D341Med (cell line): ENCODE data around the gene CLEC17A.
"Not testable (repeated sequence)": the region's sequence is repeated elsewhere in the genome, so short reads cannot be mapped to it uniquely, and the experiment has no call there.

Source experiments
- DNase-seq: peaks from one replicate; pipeline ENCODE4 v3.0.0; 2012; ENCODE audit warnings: low spot score

CLEC17A gene

DNA sequence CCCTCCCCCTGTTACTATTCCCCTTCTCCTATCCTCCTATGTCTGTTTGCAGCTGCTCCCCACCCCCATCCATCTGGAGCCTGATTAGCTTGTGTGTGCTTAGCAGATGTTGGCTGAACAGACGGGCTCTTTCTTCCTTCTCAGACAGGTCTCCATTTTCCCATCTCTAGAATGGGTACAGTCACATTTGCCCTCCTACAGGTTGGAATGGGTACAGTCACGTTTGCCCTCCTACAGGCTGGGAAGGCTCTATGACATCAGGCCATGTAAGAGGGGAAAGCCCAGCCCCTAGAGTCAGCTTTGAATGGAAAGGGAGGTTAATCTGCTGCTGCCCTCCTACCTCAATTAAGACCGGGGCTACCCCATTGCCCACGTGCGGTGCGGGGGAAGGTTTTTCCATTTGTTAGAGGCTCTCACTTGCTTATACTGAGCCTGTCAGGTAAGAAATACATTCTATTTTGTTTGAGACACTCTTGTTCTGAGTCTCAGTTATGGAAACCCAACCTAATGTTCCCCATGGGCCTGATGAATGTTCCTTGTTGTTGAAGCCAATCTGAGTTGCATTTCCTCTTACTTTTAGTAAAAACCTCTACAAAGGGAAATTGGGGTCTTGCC is 2.2 kb upstream of the CLEC17A start:
- DNase-seq: no peak

DNA sequence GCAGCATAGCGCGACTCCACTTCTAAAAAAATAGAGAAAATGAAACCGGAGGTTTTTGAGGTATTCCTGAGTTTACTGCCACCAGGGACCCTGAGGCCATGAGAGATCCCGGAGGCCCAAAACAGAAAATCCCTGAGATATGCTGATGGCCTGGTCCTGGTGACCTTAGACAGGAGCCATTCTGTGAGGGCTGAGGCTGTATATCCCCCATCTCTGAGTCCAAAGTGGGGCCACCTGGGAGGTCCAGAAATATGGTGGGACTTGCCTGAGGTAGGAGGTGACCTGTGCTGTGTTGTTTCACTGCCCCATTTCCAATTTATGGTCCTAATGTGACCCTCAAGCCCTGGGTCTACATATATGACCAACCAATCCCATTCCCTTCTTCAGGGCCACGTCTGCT is 1.5 kb downstream of the CLEC17A start:
- DNase-seq: not testable (repeated sequence)

DNA sequence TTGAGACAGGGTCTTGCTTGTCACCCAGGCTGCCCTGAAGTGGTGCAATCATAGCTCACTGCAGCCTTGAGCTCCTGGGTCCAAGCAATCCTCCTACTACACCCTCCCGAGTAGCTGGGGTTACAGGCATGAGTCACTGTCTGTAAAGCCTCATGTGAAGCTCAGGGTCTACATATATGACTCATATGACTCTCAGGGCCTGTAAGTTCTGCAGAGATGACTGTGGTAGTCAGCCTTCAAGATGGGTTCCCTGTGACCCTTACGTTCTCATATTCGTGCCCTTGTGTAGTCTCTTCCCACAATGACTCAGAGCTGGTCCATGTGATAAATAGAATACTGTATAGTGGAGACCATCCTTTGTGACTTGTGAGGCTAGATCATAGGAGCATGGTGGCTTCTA is 2.3 kb downstream of the CLEC17A start:
- DNase-seq: not testable (repeated sequence)

DNA sequence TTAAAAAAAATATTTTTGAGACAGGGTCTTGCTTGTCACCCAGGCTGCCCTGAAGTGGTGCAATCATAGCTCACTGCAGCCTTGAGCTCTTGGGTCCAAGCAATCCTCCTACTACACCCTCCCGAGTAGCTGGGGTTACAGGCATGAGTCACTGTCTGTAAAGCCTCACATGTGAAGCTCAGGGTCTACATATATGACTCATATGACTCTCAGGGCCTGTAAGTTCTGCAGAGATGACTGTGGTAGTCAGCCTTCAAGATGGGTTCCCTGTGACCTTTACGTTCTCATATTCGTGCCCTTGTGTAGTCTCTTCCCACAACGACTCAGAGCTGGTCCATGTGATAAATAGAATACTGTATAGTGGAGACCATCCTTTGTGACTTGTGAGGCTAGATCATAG is 6.5 kb downstream of the CLEC17A start:
- not testable (repeated sequence) for DNase-seq

DNA sequence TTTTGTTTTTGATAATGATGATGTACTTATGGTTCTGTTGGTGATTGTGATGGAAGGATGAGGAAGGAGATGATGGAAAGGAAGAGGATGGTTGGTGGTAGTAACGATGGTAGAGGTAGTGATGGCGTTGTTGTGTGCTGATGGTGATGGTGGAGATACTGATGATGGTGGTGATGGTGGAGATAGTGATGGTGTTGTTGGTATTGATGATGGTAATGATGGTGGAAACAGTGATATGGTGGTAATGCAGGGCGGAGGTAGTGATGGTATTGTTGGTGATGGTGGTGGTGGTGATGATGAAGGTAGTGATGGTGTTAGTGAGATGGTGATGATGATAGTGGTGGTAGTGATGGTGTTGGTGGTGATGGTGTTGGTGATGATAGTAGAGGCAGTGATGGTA is 12.7 kb downstream of the CLEC17A start:
- no peak for DNase-seq

DNA sequence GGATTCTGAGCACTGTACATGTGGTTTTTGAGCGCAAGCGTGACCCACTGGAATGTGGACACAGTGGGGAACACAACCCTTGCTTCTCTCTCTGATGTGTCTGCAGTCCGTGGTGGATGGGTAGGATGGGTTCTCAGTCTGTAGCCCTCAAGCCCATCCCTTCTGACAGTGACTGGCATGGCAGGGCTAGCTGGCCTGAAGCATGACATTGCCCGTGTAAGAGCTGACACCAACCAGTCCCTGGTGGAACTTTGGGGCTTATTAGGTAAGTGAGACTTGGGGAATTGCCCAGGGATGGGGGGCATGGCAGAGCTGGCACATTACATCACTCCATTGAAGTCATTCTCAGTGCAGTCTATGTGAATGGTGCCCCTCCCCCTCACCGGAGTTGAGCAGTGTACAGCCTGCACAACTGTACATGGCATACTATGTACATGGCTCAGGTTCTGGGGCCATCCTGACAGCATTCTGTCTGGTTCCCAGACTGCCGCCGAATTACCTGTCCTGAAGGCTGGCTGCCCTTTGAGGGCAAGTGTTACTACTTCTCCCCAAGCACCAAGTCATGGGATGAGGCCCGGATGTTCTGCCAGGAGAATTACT is 16.8 kb downstream of the CLEC17A start:
- no peak for DNase-seq

DNA sequence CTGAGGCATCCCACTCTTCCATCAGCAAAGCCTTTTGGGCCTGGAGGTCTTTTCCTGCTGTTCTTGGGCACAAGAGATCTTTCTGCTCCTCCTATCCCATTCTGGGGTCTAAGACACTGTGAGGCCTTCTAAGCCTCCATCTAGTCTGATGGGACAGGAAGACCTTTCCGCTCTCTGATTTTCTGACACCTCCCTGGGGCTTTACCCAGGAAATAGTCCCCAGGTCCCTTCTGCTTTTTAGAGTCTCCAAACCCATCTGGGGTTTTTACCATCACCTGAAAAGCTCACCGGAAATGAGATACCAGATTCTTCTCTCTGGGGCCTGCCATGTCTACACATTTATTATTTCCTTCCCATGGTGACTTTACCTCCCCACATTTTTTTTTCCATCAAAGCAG is 21.1 kb downstream of the CLEC17A start:
- no peak for DNase-seq

DNA sequence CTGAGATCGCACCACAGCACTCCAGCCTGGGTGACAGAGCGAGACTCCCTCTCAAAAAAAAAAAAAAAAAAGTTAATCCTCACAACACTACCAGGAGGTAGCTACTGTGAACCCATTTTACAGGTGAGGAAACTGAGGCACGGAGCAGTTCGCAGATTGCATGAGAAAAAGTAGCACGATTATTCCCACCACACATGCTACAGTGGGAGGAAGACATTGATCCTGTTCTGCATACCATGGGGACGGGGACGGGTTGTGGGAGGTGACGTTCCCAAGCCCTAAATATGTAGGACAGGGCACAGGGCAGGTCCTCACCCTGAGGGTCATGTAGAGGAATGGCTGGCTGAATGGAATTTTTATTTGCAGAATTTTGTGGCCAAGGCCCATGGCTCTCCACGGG is 23.7 kb downstream of the CLEC17A start:
- DNase-seq: no peak

DNA sequence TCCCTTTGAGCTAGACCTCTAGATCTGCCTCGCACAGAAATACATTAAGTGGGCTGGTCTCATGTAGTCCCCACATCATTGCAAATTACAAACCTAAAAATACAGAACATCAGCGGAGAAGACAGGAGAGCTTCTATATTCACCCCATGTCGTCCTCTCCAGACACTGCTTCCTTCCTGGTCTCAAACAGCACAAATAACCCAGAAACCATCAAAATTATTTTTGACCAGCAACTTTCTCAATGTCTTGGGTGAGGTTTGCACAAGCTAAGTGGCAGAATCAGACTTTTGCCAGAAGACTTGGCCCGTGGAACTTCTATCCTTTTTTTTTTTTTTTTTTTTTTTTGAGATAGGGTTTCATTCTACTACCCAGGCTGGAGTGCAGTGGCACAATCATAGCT is 28.2 kb downstream of the CLEC17A start:
- DNase-seq: no peak

DNA sequence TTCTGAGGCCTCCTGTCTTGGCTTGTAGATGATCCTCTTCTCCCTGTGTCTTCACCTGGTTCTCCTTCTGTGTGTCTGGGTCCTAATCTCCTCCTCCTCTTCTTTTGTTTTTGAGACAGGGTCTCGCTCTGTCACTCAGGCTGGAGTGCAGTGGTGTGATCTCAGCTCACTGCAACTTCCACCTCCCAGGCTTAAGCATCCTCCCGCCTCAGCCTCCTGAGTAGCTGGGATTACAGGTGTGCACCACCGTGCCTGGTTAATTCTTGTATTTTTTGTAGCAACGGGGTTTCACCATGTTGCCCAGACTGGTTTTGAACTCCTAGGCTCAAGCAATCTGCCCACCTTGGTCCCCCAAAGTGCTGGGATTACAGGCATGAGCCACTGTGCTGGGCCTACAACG is 29.4 kb downstream of the CLEC17A start:
- DNase-seq: not testable (repeated sequence)

DNA sequence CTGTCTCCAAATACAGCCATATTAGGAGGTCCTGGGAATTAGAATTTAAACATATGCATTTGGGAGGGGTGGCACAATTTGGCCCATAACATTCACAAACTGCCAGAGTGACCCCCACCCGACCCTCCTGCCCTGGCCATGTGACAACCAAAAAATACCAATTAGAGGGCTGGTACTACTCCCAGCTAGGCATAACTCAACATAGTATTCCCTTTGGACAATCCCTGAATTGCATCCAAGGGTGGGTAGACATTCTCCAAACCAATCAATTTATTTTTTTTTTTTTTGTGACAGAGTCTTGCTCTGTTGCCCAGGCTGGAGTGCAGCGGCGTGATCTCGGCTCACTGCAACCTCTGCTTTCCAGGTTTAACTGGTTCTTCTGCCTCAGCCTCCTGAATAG is 29.8 kb downstream of the CLEC17A start:
- DNase-seq: no peak

DNA sequence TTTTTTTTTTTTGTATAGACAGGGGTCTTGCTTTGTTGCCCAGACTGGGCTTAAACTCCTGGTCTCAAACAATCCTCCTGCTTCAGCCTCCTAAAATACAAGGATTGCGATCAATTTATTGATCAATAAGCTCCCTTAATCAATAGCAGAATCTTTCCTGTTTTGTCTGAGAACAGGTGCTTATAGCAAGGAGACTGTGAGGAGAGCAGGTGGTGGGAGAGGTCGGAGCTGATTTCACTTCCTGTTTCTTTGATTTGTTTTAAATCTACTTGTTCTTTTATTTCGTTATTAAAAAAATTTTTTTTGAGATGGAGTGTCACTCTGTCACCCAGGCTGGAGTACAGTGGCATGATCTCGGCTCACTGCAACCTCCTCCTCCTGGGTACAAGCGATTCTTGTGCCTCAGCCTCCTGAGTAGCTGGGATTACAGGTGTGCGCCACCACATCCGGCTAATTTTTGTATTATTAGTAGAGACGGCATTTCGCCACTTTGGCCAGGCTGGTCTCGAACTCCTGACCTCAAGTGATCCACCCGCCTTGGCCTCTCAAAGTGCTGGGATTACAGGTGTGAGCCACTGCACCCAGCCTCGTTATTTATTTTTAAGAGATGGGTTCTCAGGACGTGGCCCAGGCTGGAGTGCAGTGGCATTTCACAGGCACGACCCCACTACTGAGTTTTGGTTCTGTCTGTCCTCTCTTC is 30.7 kb downstream of the CLEC17A start:
- not testable (repeated sequence) for DNase-seq

DNA sequence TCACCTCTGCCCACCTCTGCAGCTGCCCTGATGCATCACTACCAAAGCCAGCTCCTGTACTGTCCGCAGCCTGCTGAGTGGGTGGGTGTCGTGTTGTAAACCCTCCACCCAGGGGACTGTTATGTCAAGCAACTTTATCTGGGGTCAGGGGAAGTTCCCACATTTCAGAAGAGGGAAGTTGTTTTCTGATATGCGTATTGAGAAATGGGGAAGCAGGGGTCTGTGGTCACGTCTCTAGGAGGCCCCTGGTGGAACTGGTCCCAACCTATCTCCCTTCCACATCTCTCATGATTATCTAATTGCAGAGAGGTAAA is 31.2 kb downstream of the CLEC17A start:
- no peak for DNase-seq

DNA sequence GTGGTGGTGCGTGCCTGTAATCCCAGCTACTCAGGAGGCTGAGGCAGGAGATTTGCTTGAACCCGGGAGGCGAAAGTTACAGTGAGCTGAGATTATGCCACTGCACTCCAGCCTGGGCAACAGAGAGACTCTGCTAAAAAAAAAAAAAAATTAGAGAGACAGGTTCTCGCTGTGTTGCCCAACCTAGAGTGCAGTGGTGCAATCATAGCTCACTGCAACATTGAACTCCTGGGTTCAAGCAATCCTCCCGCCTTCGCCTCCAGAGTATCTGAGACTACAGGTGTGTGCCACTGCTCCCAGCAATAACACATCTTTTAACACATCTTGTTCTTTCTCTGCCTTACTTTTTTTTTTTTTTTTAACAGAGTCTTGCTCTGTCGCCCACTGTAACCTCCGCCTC is 32.7 kb downstream of the CLEC17A start:
- DNase-seq: no peak

DNA sequence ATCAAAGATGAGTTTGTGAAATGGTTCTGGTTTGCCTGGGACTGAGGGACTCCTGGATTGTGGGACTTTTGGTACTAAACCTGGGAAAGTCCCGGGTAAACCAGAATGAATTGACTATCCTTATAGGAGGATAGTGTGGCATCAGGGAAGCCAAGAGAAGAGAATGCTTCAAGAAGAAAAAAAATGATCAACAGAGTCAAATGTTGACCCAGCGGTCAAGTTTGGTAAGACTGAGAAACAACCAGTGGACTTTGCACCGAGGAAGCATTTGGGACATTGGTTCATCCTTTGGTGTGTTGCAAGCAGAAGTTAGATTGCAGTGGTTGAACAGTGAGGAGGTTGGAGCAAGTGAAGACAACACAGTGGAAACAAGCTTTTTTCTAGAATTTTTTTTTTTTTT is 33.5 kb downstream of the CLEC17A start:
- DNase-seq: no peak

DNA sequence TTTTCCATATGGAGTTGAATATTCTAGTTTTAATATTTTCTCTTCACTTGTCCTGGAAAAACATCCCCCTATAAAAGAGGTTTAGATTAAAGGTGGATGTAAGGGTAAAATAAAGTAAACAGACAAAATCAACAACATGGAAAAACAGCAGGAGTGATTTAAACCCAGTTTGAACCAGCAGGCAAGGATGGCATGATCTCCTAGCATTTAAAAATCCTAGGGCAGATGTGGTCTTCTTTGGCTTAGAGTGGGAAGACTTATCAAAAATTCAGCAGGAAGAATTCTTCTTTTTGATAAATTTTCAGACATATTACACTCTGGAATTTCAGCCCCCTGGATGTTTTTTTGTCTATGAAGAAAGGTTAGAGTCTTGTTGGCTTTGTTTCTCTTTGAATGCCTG is 36.5 kb downstream of the CLEC17A start:
- no peak for DNase-seq

DNA sequence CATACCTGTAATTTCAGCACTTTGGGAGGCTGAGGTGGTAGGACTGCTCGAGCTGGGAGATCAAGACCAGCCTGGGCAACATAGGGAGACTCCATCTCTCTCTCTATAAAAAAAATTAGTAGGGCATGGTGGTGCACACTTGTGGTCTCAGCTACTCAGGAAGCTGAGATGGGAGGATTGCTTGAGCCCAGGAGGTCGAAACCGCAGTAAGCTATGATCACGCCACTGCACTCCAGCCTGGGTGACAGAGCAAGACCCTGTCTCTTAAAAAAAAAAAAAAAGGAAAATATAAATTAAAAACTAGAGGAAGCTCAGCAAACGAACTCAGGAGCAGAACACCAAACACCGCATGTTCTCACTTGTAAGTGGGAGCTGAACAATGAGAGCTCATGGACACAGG is 41.6 kb downstream of the CLEC17A start:
- not testable (repeated sequence) for DNase-seq

DNA sequence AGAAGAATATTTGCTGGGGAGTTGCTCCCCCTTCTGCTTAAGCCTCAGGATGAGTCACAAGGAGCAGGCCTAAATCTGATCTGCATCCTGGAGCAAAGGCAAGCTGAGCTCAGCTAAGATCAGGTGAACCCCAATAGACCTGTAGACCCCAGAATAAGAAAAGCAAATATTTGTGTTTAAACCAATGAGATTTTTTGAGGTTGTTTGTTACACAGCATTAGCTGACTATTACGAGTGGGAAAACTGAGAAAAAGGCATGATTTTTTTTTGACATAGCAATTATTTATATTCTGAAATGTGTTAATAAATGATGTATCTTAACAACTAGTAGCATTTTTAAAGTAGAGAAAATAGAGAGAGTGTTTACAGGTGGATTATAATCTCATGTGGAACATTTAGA is 46.7 kb downstream of the CLEC17A start:
- DNase-seq: no peak

DNA sequence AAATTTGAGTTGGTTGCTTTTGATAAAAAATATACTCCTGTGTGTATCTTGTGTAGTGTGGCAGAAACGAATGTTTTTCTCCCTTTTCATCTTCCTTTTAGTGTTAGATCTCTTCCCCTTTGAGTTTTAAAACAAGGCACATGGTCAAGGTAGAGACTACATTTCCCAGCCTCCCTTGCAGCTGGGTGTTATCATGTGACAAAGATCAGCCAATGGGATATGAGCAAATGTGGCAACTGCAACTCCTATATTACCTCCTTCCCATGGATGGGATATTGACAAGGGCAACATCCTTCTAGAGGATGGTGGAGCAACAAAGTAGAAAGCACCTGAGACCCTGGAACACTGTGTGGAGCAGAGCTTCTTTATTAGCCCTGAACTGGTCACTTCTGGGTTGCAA is 49.4 kb downstream of the CLEC17A start:
- DNase-seq: peak; percentile 50

DNA sequence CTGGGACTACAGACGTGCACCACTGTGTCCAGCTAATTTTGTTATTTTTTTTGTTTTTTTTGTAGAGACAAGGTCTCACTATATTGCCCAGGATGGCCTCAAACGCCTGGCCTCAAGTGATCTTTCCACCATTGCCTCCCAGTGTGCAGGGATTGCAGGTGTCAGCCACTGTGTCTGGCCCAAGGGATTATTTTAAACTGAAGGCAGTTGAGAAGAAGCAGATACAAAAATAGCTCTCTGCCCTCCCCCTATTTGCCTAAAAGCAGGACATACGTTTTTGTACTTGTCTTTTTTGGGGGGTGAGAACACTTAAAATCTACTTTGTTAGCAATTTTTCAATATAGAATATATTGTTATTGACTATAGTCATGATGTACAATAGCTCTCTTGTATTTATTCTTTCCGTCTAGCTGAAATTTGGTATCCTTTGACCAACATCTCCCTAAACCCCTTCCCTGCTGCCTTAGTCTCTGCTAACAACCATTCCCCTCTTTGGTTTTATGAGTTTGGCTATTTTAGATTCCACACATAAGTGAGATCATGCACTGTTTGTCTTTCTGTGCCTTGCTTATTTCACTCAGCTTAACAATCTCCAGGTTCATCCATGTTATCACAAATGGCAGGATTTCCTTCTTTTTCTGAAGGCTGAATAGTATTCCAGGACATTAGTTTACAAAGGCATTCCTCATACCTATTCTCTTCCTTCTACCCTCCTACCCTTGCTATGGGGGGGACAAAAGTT is 56.8 kb downstream of the CLEC17A start:
- DNase-seq: no peak

DNA sequence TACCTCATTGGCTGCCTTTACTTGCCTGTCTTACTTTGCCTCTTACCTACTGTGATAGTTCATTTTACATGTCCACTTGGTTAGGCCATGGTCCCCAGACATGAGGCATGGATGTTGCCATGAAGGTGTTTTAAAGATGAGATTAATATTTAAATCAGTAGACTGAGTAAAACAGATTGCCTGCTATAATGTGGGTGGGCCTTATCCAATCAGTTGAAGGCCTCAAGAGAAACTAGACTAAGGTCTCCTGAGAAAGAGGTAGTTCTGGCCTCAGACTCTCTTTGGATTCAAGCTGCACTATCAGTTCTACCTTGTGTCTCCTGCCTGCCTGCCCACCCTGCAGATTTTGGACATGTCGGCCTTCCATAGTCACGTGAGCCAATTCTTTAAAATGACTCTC is 65.6 kb downstream of the CLEC17A start:
- DNase-seq: no peak

DNA sequence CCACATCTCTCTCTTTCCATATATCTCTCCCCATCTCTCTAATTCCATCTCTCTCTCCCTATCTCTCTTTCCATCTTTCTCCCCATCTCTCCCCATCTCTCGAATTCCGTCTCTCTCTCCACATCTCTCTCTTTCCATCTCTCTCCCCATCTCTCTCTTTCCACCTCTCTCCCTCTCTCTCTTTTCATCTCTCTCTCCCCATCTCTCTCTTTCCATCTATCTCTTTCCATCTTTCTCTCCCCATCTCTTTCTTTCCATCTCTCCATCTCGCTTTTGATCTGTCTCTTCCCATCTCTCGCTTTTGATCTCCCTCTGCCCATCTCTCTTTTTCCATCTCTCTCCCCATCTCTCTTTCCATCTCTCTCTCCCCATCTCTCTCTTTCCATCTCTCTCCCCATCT is 66.1 kb downstream of the CLEC17A start:
- no peak for DNase-seq

DNA sequence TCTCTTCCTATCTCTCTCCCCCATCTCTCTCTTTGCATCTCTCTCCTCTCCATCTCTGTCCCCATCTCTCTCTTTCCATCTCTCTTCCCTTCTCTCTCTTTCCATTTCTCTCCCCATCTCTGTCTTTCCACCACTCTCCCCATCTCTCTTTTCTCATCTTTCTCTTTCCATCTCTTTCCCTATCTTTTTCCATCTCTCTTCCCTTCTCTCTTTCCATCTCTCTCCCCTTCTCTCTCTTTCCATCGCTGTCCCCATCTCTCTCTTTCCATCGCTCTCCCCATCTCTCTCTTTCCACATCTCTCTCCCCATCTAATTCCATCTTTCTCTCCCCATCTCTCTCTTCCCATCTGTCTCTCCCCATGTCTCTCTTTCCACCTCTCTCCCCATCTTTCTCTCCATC is 67.3 kb downstream of the CLEC17A start:
- no peak for DNase-seq
